HepG2 (cell line): ENCODE measurements around the gene FLAD1. TPM values are rescaled to one million over a fixed set of nuclear protein-coding genes. Genes with fewer than 3 reads are reported as not detected.

Source experiments
- HNRNPLL ChIP-seq: fragments of 200-400 bp; formaldehyde crosslinking; IDR thresholded peaks from 2 replicates; pipeline ENCODE4 v1.6.1; 2017; ENCODE audit warnings: mild to moderate bottlenecking, low read depth, low read length; ENCODE audit not compliant: poor library complexity, severe bottlenecking
- IRF2 ChIP-seq: IDR thresholded peaks from 2 replicates; pipeline ENCODE4 v1.6.1; 2018; ENCODE audit warnings: missing genetic modification reagents, missing compliant biosample characterization
- KLF12 ChIP-seq: sonication (generic); formaldehyde crosslinking; IDR thresholded peaks from 2 replicates; pipeline ENCODE4 v1.4.0; 2020; ENCODE audit warnings: missing genetic modification reagents, borderline replicate concordance
- MZF1 ChIP-seq: sonication (generic); formaldehyde crosslinking; IDR thresholded peaks from 2 replicates; pipeline ENCODE4 v1.8.1; 2023; ENCODE audit warnings: mild to moderate bottlenecking, missing genetic modification reagents, borderline replicate concordance
- NFE2 ChIP-seq: sonication (generic); formaldehyde crosslinking; IDR thresholded peaks from 2 replicates; pipeline ENCODE4 v1.4.0; 2020; ENCODE audit warnings: missing genetic modification reagents
- ONECUT2 ChIP-seq: sonication (generic); formaldehyde crosslinking; IDR thresholded peaks from 2 replicates; pipeline ENCODE4 v1.4.0; 2020; ENCODE audit warnings: missing genetic modification reagents
- SOX13 ChIP-seq, 3 experiments: fragments of 450-650 bp in 1 of 3; sonication (generic) in 1 of 3; formaldehyde crosslinking in 1 of 3; IDR thresholded peaks in 2 of 3; conservative IDR thresholded peaks in 1 of 3; 2 replicates each; pipeline versions ENCODE4 v1.5.0 to v1.6.1; 2016 to 2020; ENCODE audit warnings: antibody characterized with exemption in 1 of 3, mild to moderate bottlenecking in 1 of 3, missing compliant biosample characterization in 1 of 3, missing genetic modification reagents in 1 of 3, moderate library complexity in 1 of 3
- STAT5B ChIP-seq: sonication (generic); formaldehyde crosslinking; IDR thresholded peaks from 2 replicates; pipeline ENCODE4 v1.4.0; 2020; ENCODE audit warnings: missing genetic modification reagents
- TBL1XR1 ChIP-seq: fragments of 150-350 bp; IDR thresholded peaks from 2 replicates; pipeline ENCODE4 v1.6.1; 2014; ENCODE audit warnings: borderline replicate concordance, low read length; ENCODE audit not compliant: partially characterized antibody
- TOPORS ChIP-seq: sonication (generic); formaldehyde crosslinking; IDR thresholded peaks from 2 replicates; pipeline ENCODE4 v1.8.0; 2023; ENCODE audit warnings: mild to moderate bottlenecking, missing genetic modification reagents
- ZBTB20 ChIP-seq: sonication (generic); formaldehyde crosslinking; IDR thresholded peaks from 2 replicates; pipeline ENCODE4 v1.8.1; 2023; ENCODE audit warnings: missing genetic modification reagents, low read depth, mild to moderate bottlenecking, borderline replicate concordance
- ZBTB21 ChIP-seq: sonication (generic); formaldehyde crosslinking; IDR thresholded peaks from 2 replicates; pipeline ENCODE4 v1.4.0; 2020; ENCODE audit warnings: missing genetic modification reagents
- ZNF10 ChIP-seq: sonication (generic); formaldehyde crosslinking; IDR thresholded peaks from 2 replicates; pipeline ENCODE4 v1.4.0; 2020; ENCODE audit warnings: mild to moderate bottlenecking, low read depth, missing genetic modification reagents, borderline replicate concordance
- ZNF430 ChIP-seq: sonication (generic); formaldehyde crosslinking; IDR thresholded peaks from 2 replicates; pipeline ENCODE4 v1.9.0; 2021; ENCODE audit warnings: mild to moderate bottlenecking, missing genetic modification reagents
- ZNF564 ChIP-seq: sonication (generic); formaldehyde crosslinking; IDR thresholded peaks from 2 replicates; pipeline ENCODE4 v1.8.1; 2023; ENCODE audit warnings: mild to moderate bottlenecking, missing genetic modification reagents
- ZNF644 ChIP-seq: IDR thresholded peaks from 2 replicates; pipeline ENCODE4 v1.6.1; 2016; ENCODE audit warnings: low read depth
- ZNF674 ChIP-seq: sonication (generic); formaldehyde crosslinking; IDR thresholded peaks from 2 replicates; pipeline ENCODE4 v1.5.0; 2020; ENCODE audit warnings: low read depth, mild to moderate bottlenecking, missing genetic modification reagents
- ZNF703 ChIP-seq: sonication (generic); formaldehyde crosslinking; IDR thresholded peaks from 2 replicates; pipeline ENCODE4 v1.5.1; 2020; ENCODE audit warnings: missing genetic modification reagents, mild to moderate bottlenecking, moderate library complexity, borderline replicate concordance
- ZNF841 ChIP-seq: sonication (generic); formaldehyde crosslinking; IDR thresholded peaks from 2 replicates; pipeline ENCODE4 v1.8.1; 2023; ENCODE audit warnings: missing genetic modification reagents, borderline replicate concordance
- ZNF883 ChIP-seq: sonication (generic); formaldehyde crosslinking; IDR thresholded peaks from 2 replicates; pipeline ENCODE4 v1.5.1; 2020; ENCODE audit warnings: mild to moderate bottlenecking, missing genetic modification reagents; ENCODE audit errors: not compliant biosample characterization
- polyA plus RNA-seq, 8 experiments: library from polyadenylated mRNA; depleted of rRNA in 3 of 8; stranded (reverse) in 7 of 8; unstranded in 1 of 8; fragments of >200 nt; fragmentation: Illumina TruSeq in 4 of 8; extraction: Trizol in 4 of 8; gene quantifications; 2 replicates each; pipeline versions ENCODE4 v1.2.1 to v1.2.3, GENCODE V29; 2011 to 2016; ENCODE audit warnings: low read depth in 4 of 8, missing spikeins in 1 of 8, mixed read lengths in 1 of 8; ENCODE audit not compliant: insufficient read depth in 1 of 8
- total RNA-seq, 5 experiments: library from RNA; depleted of rRNA; stranded (reverse); fragments of >200 nt; fragmentation: Illumina TruSeq; extraction: Trizol; gene quantifications; 2 replicates each; pipeline ENCODE4 v1.2.3, GENCODE V29; 2016; ENCODE audit warnings: low read depth in 1 of 5
- TF ChIP-seq, protein P1 (sequence below): sonication (generic); formaldehyde crosslinking; IDR thresholded peaks from 2 replicates; pipeline ENCODE4 v1.4.0; 2020; ENCODE audit warnings: missing genetic modification reagents
- TF ChIP-seq, protein P2 (sequence below): sonication (generic); formaldehyde crosslinking; IDR thresholded peaks from 2 replicates; pipeline ENCODE4 v1.4.0; 2020; ENCODE audit warnings: mild to moderate bottlenecking, missing genetic modification reagents
- TF ChIP-seq, protein P3 (sequence below): sonication (generic); formaldehyde crosslinking; conservative IDR thresholded peaks from 2 replicates; pipeline ENCODE4 v1.4.0; 2020; ENCODE audit warnings: missing genetic modification reagents

FLAD1 gene
- total and polyA plus RNA-seq, 2 of the 13 experiments (the other 11 are each of a cell fraction or from before 2014, with no cell fraction given) = 25.9 to 32.8 TPM

DNA sequence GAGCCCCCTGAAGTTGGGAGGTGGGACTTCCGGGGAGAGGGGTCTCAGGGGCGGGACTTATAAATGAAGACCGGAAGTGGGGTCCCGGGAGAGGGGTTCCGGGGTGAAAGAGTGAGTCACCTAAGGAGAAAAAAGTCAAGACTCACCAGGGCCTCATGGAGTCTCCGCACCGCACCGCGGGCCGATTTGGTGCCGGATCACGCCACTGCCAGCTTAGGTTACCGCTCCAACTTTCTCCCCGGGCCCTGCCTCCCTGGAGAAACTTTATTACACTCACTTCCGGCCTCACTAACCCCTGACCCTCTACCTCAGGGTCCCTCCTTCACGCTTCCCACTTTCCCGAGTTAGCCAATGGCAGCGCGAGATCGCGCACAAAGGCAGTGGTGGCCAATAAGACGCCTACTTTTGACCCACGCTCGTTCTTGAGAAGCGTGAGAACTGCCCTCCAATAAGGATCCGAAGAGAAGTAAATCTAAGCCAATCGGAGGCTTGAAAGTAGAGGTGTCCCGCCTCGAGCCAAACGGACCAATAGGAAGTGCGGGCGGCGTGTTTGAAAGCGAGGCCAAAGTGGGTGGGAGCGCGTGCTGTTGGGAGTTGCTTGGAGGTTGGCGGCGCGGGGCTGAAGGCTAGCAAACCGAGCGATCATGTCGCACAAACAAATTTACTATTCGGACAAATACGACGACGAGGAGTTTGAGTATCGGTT is 8.9 kb upstream of the FLAD1 start, which contains the start of gene CKS1B (continued):
- no peak for TF ChIP-seq ZNF674 (CRISPR knock-in tag)
- TF ChIP-seq ZNF703 (CRISPR knock-in tag) = no peak
- no peak for TF ChIP-seq KLF12 (CRISPR knock-in tag)
- peak; percentile 85; the same call in 1 of the 2 replicates for TF ChIP-seq ZBTB20 (CRISPR knock-in tag)
- TF ChIP-seq, protein P1, sequence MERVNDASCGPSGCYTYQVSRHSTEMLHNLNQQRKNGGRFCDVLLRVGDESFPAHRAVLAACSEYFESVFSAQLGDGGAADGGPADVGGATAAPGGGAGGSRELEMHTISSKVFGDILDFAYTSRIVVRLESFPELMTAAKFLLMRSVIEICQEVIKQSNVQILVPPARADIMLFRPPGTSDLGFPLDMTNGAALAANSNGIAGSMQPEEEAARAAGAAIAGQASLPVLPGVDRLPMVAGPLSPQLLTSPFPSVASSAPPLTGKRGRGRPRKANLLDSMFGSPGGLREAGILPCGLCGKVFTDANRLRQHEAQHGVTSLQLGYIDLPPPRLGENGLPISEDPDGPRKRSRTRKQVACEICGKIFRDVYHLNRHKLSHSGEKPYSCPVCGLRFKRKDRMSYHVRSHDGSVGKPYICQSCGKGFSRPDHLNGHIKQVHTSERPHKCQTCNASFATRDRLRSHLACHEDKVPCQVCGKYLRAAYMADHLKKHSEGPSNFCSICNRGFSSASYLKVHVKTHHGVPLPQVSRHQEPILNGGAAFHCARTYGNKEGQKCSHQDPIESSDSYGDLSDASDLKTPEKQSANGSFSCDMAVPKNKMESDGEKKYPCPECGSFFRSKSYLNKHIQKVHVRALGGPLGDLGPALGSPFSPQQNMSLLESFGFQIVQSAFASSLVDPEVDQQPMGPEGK = no peak; the same call in 1 of the 2 replicates
- TF ChIP-seq ZNF564 (CRISPR knock-in tag) = peak; percentile 60; the same call in 1 of the 2 replicates
- TF ChIP-seq ZNF644 (CRISPR knock-in tag) = no peak
- TF ChIP-seq ZNF883 (CRISPR knock-in tag) = no peak
- TF ChIP-seq ZNF430 = no peak
- TF ChIP-seq, protein P2, sequence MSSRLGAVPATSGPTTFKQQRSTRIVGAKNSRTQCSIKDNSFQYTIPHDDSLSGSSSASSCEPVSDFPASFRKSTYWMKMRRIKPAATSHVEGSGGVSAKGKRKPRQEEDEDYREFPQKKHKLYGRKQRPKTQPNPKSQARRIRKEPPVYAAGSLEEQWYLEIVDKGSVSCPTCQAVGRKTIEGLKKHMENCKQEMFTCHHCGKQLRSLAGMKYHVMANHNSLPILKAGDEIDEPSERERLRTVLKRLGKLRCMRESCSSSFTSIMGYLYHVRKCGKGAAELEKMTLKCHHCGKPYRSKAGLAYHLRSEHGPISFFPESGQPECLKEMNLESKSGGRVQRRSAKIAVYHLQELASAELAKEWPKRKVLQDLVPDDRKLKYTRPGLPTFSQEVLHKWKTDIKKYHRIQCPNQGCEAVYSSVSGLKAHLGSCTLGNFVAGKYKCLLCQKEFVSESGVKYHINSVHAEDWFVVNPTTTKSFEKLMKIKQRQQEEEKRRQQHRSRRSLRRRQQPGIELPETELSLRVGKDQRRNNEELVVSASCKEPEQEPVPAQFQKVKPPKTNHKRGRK (CRISPR knock-in tag) = no peak
- TF ChIP-seq ZBTB21 (CRISPR knock-in tag) = no peak
- no peak for TF ChIP-seq NFE2 (CRISPR knock-in tag)
- TF ChIP-seq HNRNPLL = no peak
- TF ChIP-seq SOX13 (IDR thresholded peaks at IDR 0.05) = no peak
- no peak for TF ChIP-seq SOX13 (CRISPR knock-in tag; conservative IDR thresholded peaks at IDR 0.05 in 1 of 2, IDR thresholded peaks at IDR 0.05 in 1 of 2)
- peak; percentile 93 for TF ChIP-seq TOPORS
- TF ChIP-seq ZNF841 = 0 out of 2 replicates have a peak, but pooled peaks have one; percentile 26
- TF ChIP-seq IRF2 = 0 out of 2 replicates have a peak, but pooled peaks have one; percentile 40
- TF ChIP-seq, protein P3, sequence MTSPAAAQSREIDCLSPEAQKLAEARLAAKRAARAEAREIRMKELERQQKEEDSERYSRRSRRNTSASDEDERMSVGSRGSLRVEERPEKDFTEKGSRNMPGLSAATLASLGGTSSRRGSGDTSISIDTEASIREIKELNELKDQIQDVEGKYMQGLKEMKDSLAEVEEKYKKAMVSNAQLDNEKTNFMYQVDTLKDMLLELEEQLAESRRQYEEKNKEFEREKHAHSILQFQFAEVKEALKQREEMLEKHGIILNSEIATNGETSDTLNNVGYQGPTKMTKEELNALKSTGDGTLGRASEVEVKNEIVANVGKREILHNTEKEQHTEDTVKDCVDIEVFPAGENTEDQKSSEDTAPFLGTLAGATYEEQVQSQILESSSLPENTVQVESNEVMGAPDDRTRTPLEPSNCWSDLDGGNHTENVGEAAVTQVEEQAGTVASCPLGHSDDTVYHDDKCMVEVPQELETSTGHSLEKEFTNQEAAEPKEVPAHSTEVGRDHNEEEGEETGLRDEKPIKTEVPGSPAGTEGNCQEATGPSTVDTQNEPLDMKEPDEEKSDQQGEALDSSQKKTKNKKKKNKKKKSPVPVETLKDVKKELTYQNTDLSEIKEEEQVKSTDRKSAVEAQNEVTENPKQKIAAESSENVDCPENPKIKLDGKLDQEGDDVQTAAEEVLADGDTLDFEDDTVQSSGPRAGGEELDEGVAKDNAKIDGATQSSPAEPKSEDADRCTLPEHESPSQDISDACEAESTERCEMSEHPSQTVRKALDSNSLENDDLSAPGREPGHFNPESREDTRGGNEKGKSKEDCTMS (CRISPR knock-in tag) = no peak
- no peak for TF ChIP-seq ZNF10 (CRISPR knock-in tag)
- no peak for TF ChIP-seq STAT5B (CRISPR knock-in tag)
- no peak; the same call in 1 of the 2 replicates for TF ChIP-seq MZF1 (CRISPR knock-in tag)
- no peak for TF ChIP-seq TBL1XR1
- no peak for TF ChIP-seq ONECUT2 (CRISPR knock-in tag)
